ENCODE results near the gene FBXO41.
"Not testable (repeated sequence)": the region's sequence is repeated elsewhere in the genome, so short reads cannot be mapped to it uniquely, and the experiment has no call there.

The FBXO41 gene

GRCh38 chr2:73289304-73289703, 5.0 kb upstream of the FBXO41 start:
- no peak for DNase-seq

GRCh38 chr2:73286134-73286655, 1.9 kb upstream of the FBXO41 start:
- DNase-seq, result no peak

GRCh38 chr2:73285159-73285739, 971 bp upstream of the FBXO41 start:
- no peak for DNase-seq

GRCh38 chr2:73283545-73284295, 558 bp downstream of the FBXO41 start:
- DNase-seq, result no peak

- DNase-seq, result no peak
Observed at GRCh38 chr2:73282924-73283544, 1.2 kb downstream of the FBXO41 start.

- no peak for DNase-seq
Observed at GRCh38 chr2:73281244-73281643, 3.0 kb downstream of the FBXO41 start.

GRCh38 chr2:73279852-73280251, 4.4 kb downstream of the FBXO41 start:
- no peak for DNase-seq

GRCh38 chr2:73272270-73272669, 12.0 kb downstream of the FBXO41 start:
- DNase-seq, result no peak

- no peak for DNase-seq
Observed at GRCh38 chr2:73269686-73270465, 14.4 kb downstream of the FBXO41 start.

GRCh38 chr2:73268830-73269685, 15.2 kb downstream of the FBXO41 start:
- DNase-seq, result peak in 3 of 4 experiments; percentile 36 to 77 (median 53)

GRCh38 chr2:73268366-73268829, 15.9 kb downstream of the FBXO41 start:
- no peak for DNase-seq

- no peak for DNase-seq
Observed at GRCh38 chr2:73267008-73267407, 17.3 kb downstream of the FBXO41 start.

- DNase-seq, result no peak
Observed at GRCh38 chr2:73266061-73266901, 18.0 kb downstream of the FBXO41 start.

GRCh38 chr2:73265298-73266060, 18.8 kb downstream of the FBXO41 start:
- no peak for DNase-seq

GRCh38 chr2:73264783-73265182, 19.5 kb downstream of the FBXO41 start:
- DNase-seq, result no peak

- no peak for DNase-seq
Observed at GRCh38 chr2:73264332-73264606, 20.0 kb downstream of the FBXO41 start.

GRCh38 chr2:73263540-73264331, 20.5 kb downstream of the FBXO41 start:
- no peak for DNase-seq

- not testable (repeated sequence) for DNase-seq
Observed at GRCh38 chr2:73262691-73263429, 21.4 kb downstream of the FBXO41 start.

- no peak for DNase-seq
Observed at GRCh38 chr2:73262108-73262651, 22.1 kb downstream of the FBXO41 start.
